Measurements from ENCODE around the gene DPT.

Gene DPT

GRCh38 chr1:168654198-168654915 lies 74.6 kb downstream of the DPT start:
- no peak for DNase-seq

DNA sequence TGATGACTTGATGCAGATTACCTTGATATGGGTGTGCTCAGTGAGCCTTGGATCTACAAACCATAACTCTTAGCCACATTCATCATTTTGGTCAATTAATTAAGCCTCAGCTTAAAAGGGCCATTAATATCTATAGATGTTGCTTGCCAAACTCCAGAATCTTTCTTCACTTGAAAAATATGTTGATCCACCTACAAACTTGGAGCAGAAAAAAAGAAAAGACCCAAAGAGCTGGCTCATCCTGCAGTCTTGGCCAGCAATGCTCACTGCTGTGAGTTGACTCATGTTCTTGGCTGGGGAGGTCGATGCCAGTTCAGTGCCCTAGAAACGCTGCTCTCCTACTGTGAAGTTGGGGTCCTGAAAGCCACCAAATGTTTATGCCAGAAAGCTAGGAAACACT lies 75.4 kb downstream of the DPT start:
- no peak for DNase-seq

- no peak for DNase-seq
These were observed 83.3 kb downstream of the DPT start for GRCh38 chr1:168645721-168646120.
